ENCODE measurements around the gene TAL1.

- TF ChIP-seq CTCF (IDR thresholded peaks at IDR 0.05) (no peak), POLR2A (IDR thresholded peaks at IDR 0.05) (no peak)
Observed at GRCh38 chr1:47229886-47230691, 1.9 kb downstream of the TAL1 start.
